Cardiac fibroblast (primary cell): ENCODE measurements around the gene MYO1A.

ENCODE experiments used
- DNase-seq, 2 donors: peaks; one replicate each; pipeline versions ENCODE4 v3.0.0 to v3.0.0-alpha.2; 2010; ENCODE audit warnings: low read depth in 2 of 2
- H3K4me3 ChIP-seq, 2 donors: replicated peaks in 1 of 2; 1 replicate in 1 of 2; 2 replicates in 1 of 2; pipeline ENCODE4 v1.5.1; 2011; ENCODE audit warnings: low read depth in 2 of 2, low read length in 2 of 2, mild to moderate bottlenecking in 2 of 2, moderate library complexity in 1 of 2
- CTCF ChIP-seq: IDR thresholded peaks from one replicate; pipeline ENCODE4 v1.5.1; 2011; ENCODE audit warnings: low read depth, mild to moderate bottlenecking, low read length, inconsistent platforms

MYO1A gene

GRCh38 chr12:57072661-57073060 lies 22.7 kb upstream of the MYO1A start:
- DNase-seq: peak in 1 of 2 donors; percentile 21
- no peak overlapping the region for H3K4me3 ChIP-seq
- no peak for TF ChIP-seq CTCF

- H3K4me3 ChIP-seq: no peak overlapping the region
- DNase-seq: peak; percentile 91 to 96
- TF ChIP-seq CTCF: peak; percentile 83
Measured at GRCh38 chr12:57069523-57069922, 19.6 kb upstream of the MYO1A start.

- DNase-seq: no peak
- TF ChIP-seq CTCF: no peak
- no peak overlapping the region for H3K4me3 ChIP-seq
Measured at GRCh38 chr12:57066245-57066644, 16.3 kb upstream of the MYO1A start.

- H3K4me3 ChIP-seq: no peak overlapping the region
- no peak for DNase-seq
- no peak for TF ChIP-seq CTCF
Measured at GRCh38 chr12:57063991-57064685, 14.2 kb upstream of the MYO1A start.

- TF ChIP-seq CTCF: no peak
- no peak overlapping the region for H3K4me3 ChIP-seq
- DNase-seq: no peak
Measured at GRCh38 chr12:57058454-57058853, 8.5 kb upstream of the MYO1A start.

- H3K4me3 ChIP-seq: no peak overlapping the region
- DNase-seq: no peak
- TF ChIP-seq CTCF: no peak
Measured at GRCh38 chr12:57057067-57057751, 7.3 kb upstream of the MYO1A start.
